Panc1 (cell line): ENCODE results near the gene CA12. TPM values are rescaled to one million over a fixed set of nuclear protein-coding genes. Genes with fewer than 3 reads are reported as not detected.

Source experiments
- ATAC-seq: fragments of 200-7000 bp; cut with Tn5 transposase; 2 replicates; pipeline ENCODE4 v1.9.1; 2020; ENCODE audit warnings: mild to moderate bottlenecking, moderate library complexity
- BruUV-seq: library from RNA; stranded (reverse); fragments of 400-500 nt; replicated peaks from 2 replicates; lab custom pipeline; 2021; lab: Mats Ljungman, UMichigan
- CTCF ChIA-PET: fragments of 300-600 bp; sonication (Branson Sonifier 250); formaldehyde crosslinking; loops from one replicate; lab custom pipeline; 2022; ENCODE audit warnings: antibody characterized with exemption; lab: Charles Lee
- POLR2A ChIA-PET: fragments of 300-600 bp; sonication (Branson Sonifier 250); formaldehyde crosslinking; loops from one replicate; lab custom pipeline; 2022; ENCODE audit warnings: antibody characterized with exemption; lab: Charles Lee
- DNase-seq: peaks from one replicate; pipeline ENCODE4 v3.0.0-alpha.2; 2010; ENCODE audit warnings: low read depth, low spot score
- H3K27ac ChIP-seq: 2 replicates; pipeline ENCODE4 v1.5.1; 2011; ENCODE audit warnings: mild to moderate bottlenecking, low read length, inconsistent platforms
- H3K27me3 ChIP-seq: fragments of 200-500 bp; sonication (Bioruptor generic); 2 replicates; pipeline ENCODE4 v1.6.0; 2014; ENCODE audit warnings: low read length, inconsistent platforms; ENCODE audit not compliant: control insufficient read depth, insufficient read depth
- H3K36me3 ChIP-seq: fragments of 200-500 bp; sonication (Bioruptor generic); 2 replicates; pipeline ENCODE4 v1.5.1; 2014; ENCODE audit warnings: inconsistent platforms, mild to moderate bottlenecking, low read length, moderate library complexity; ENCODE audit not compliant: control insufficient read depth, insufficient read depth
- H3K4me1 ChIP-seq: 2 replicates; pipeline ENCODE4 v1.5.1; 2011; ENCODE audit warnings: inconsistent platforms, mild to moderate bottlenecking, low read length, moderate library complexity; ENCODE audit not compliant: control insufficient read depth, insufficient read depth
- H3K4me3 ChIP-seq, 2 experiments: 2 replicates each; pipeline ENCODE4 v1.5.1; 2011 to 2012; ENCODE audit warnings: low read depth in 2 of 2, low read length in 2 of 2, mild to moderate bottlenecking in 2 of 2, inconsistent platforms in 1 of 2, moderate library complexity in 1 of 2
- H3K9me3 ChIP-seq: fragments of 200-500 bp; sonication (Bioruptor generic); 2 replicates; pipeline ENCODE4 v1.5.1; 2014; ENCODE audit warnings: low read depth, mild to moderate bottlenecking, inconsistent platforms, low read length, moderate library complexity; ENCODE audit not compliant: control insufficient read depth, insufficient read depth
- CTCF ChIP-seq: fragments of 450-650 bp; IDR thresholded peaks from 2 replicates; pipeline ENCODE4 v1.5.1; 2017; ENCODE audit warnings: mild to moderate bottlenecking
- POLR2AphosphoS5 ChIP-seq: IDR thresholded peaks from 2 replicates; pipeline ENCODE4 v1.6.1; 2012; ENCODE audit warnings: mild to moderate bottlenecking, low read depth, low read length, moderate library complexity
- SIN3A ChIP-seq: IDR thresholded peaks from 2 replicates; pipeline ENCODE4 v1.6.1; 2012; ENCODE audit warnings: low read depth, mild to moderate bottlenecking, low read length, moderate library complexity, borderline replicate concordance; ENCODE audit not compliant: insufficient read depth
- TCF7L2 ChIP-seq: IDR thresholded peaks from 2 replicates; pipeline ENCODE4 v1.6.1; 2011; ENCODE audit warnings: mild to moderate bottlenecking, low read depth, low read length, inconsistent platforms
- in situ Hi-C: cut with HindIII; loops from 2 replicates; pipeline ENCODE4 v1.10.0; 2016; ENCODE audit warnings: low sequenced_read_pairs, low pct_unique_long_range_greater_than_20kb
- intact Hi-C: fragments of 100-400 bp; cut with micrococcal nuclease; formaldehyde crosslinking; loops from one replicate; pipeline ENCODE4 v1.10.0; 2022; ENCODE audit not compliant: unreplicated experiment
- total RNA-seq: library from RNA; stranded (reverse); gene quantifications from one replicate; pipeline ENCODE4 v1.2.1, GENCODE V29; 2021; ENCODE audit not compliant: unreplicated experiment
- TF ChIP-seq, protein P1 (sequence below), 2 experiments: IDR thresholded peaks; 2 replicates each; pipeline ENCODE4 v1.6.1; 2011 to 2012; ENCODE audit warnings: low read depth in 2 of 2, control low read depth in 1 of 2, low read length in 1 of 2, mild to moderate bottlenecking in 1 of 2, moderate library complexity in 1 of 2; ENCODE audit not compliant: insufficient read depth in 1 of 2

The CA12 gene
- total RNA-seq, 1 experiment from 2014 or later = 0.74 TPM

DNA sequence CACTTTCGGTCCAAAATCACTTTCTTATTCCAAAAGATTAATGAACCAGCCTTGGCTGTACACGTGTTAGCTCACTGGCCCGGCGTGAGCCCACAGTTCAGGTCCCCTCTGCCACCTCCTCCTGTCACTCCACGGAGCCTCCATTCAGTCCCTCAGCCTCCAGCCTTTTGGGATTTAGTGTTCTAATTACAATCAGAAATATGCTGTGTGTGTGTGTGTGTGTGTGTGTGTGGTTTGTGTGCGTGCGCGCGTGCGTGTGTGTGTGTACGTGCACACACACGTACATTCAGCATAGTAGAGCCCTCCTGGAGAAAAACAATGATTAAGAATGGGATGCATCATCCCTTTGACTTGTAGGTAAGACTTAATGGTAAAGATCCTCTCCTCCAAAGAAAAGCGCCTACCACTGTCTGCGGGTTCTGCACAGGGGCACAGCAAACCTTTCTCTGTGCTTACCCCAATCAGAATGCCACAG, 801 bp downstream of the CA12 start:
- Histone ChIP-seq H3K27ac (no peak overlapping the region), H3K4me1 (no peaks in the 10 kb centered on the region), H3K9me3 (no peaks in the 10 kb centered on the region), H3K4me3 (peak overlapping the region; percentile 46 to 49; a peak in 2 of 4 replicates), H3K27me3 (peaks cover 8% of the 10 kb centered on the region), H3K36me3 (no peaks in the 10 kb centered on the region)
- peak; percentile 10; the same call in 1 of the 2 replicates for ATAC-seq
- BruUV-seq = no TSS peak
- TF ChIP-seq CTCF = no peak
- no peak for TF ChIP-seq TCF7L2
- no peak for TF ChIP-seq POLR2AphosphoS5
- TF ChIP-seq SIN3A = no peak
- TF ChIP-seq, protein P1, sequence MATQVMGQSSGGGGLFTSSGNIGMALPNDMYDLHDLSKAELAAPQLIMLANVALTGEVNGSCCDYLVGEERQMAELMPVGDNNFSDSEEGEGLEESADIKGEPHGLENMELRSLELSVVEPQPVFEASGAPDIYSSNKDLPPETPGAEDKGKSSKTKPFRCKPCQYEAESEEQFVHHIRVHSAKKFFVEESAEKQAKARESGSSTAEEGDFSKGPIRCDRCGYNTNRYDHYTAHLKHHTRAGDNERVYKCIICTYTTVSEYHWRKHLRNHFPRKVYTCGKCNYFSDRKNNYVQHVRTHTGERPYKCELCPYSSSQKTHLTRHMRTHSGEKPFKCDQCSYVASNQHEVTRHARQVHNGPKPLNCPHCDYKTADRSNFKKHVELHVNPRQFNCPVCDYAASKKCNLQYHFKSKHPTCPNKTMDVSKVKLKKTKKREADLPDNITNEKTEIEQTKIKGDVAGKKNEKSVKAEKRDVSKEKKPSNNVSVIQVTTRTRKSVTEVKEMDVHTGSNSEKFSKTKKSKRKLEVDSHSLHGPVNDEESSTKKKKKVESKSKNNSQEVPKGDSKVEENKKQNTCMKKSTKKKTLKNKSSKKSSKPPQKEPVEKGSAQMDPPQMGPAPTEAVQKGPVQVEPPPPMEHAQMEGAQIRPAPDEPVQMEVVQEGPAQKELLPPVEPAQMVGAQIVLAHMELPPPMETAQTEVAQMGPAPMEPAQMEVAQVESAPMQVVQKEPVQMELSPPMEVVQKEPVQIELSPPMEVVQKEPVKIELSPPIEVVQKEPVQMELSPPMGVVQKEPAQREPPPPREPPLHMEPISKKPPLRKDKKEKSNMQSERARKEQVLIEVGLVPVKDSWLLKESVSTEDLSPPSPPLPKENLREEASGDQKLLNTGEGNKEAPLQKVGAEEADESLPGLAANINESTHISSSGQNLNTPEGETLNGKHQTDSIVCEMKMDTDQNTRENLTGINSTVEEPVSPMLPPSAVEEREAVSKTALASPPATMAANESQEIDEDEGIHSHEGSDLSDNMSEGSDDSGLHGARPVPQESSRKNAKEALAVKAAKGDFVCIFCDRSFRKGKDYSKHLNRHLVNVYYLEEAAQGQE (IDR thresholded peaks at IDR 0.05; ENCODE audit: insufficient read depth in 1 of 2, low read depth in 2 of 2, low read length in 1 of 2) = no peak
- intact Hi-C loops = no loop called here
- in situ Hi-C loops = no loop called here
- ChIA-PET POLR2A (no interaction called here), CTCF (interaction anchor here (0.7 kb wide), 1 partner anchor 644 kb away, joined by 4 read pairs; no protein-coding TSS in a partner anchor)
- no peak for DNase-seq

DNA sequence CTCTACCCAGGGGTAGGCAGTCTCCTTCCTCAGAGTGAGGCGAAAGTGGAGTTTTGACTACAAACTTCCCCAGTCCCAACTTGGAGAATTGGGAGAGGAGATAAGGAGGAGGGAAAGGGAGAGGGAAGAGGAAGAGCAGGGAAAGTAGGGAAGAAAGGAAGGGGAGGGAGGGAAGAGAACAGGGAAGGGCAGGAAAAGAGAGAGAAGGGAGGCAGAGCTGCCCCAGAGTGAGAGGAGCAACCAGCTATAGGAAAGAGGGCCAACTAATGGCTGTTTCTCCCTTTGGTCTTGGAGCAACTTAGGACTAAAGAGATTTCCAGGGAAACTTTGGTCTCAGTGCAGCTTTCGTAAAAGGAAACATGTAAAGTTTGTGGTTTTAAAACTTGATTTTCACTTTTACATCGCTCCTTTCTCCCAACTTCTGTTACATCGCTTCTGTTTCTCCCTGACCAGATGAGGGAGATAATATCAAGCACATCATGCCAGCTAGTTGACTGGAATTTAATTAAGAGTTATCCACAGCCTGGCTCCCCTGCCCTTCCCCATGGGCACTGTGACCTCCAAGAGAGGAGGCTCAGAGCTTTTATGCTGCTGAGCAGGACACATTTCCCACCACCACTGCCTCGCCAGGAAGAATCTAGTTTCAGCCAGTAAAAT, 1.4 kb downstream of the CA12 start:
- BruUV-seq = no TSS peak
- Histone ChIP-seq H3K27ac (no peak overlapping the region), H3K4me3 (no peak overlapping the region; a peak in 1 of 4 replicates), H3K36me3 (no peaks in the 10 kb centered on the region), H3K4me1 (no peaks in the 10 kb centered on the region), H3K9me3 (no peaks in the 10 kb centered on the region), H3K27me3 (peaks cover 8% of the 10 kb centered on the region)
- intact Hi-C loops = no loop called here
- TF ChIP-seq TCF7L2 (no peak), POLR2AphosphoS5 (no peak), CTCF (no peak), SIN3A (no peak)
- TF ChIP-seq, protein P1 (IDR thresholded peaks at IDR 0.05; ENCODE audit: insufficient read depth in 1 of 2, low read depth in 2 of 2, low read length in 1 of 2) = no peak
- ChIA-PET POLR2A (interaction anchor here (0.5 kb wide), 1 partner anchor 102 kb away, joined by 4 read pairs; no protein-coding TSS in a partner anchor), CTCF (interaction anchor here (0.7 kb wide), 2 partner anchors 111 to 645 kb away, joined by 4 to 7 read pairs; no protein-coding TSS in a partner anchor)
- in situ Hi-C loops = no loop called here
- DNase-seq = no peak
- ATAC-seq = no peak
